HepG2 (cell line): ENCODE results near the gene PBX4. TPM values are rescaled to one million over a fixed set of nuclear protein-coding genes. Genes with fewer than 3 reads are reported as not detected.
A peak's percentile ranks its signal among the peaks of the same experiment; 100 is the strongest.

Source experiments
- AGO2 ChIP-seq: fragments of 200-400 bp; formaldehyde crosslinking; optimal IDR thresholded peaks from 2 replicates; pipeline ENCODE3; 2017; ENCODE audit warnings: mild to moderate bottlenecking, low read depth, low read length, moderate library complexity
- DR1 ChIP-seq: sonication (generic); formaldehyde crosslinking; IDR thresholded peaks from 2 replicates; pipeline ENCODE4 v1.8.0; 2021; ENCODE audit warnings: mild to moderate bottlenecking, missing genetic modification reagents, inconsistent platforms
- HMG20A ChIP-seq: IDR thresholded peaks from 2 replicates; pipeline ENCODE4 v1.6.1; 2016; ENCODE audit warnings: borderline replicate concordance
- KDM2A ChIP-seq: sonication (generic); formaldehyde crosslinking; IDR thresholded peaks from 2 replicates; pipeline ENCODE4 v1.4.0; 2020; ENCODE audit warnings: low read depth, missing genetic modification reagents, borderline replicate concordance
- ZNF30 ChIP-seq: sonication (generic); formaldehyde crosslinking; IDR thresholded peaks from 2 replicates; pipeline ENCODE4 v1.5.0; 2020; ENCODE audit warnings: mild to moderate bottlenecking, missing genetic modification reagents
- ZNF350 ChIP-seq: sonication (generic); formaldehyde crosslinking; IDR thresholded peaks from 2 replicates; pipeline ENCODE4 v1.4.0; 2020; ENCODE audit warnings: mild to moderate bottlenecking, low read depth, missing genetic modification reagents, borderline replicate concordance
- polyA plus RNA-seq, 8 experiments: library from polyadenylated mRNA; depleted of rRNA in 3 of 8; stranded (reverse) in 7 of 8; unstranded in 1 of 8; fragments of >200 nt; fragmentation: Illumina TruSeq in 4 of 8; extraction: Trizol in 4 of 8; gene quantifications; 2 replicates each; pipeline versions ENCODE4 v1.2.1 to v1.2.3, GENCODE V29; 2011 to 2016; ENCODE audit warnings: low read depth in 4 of 8, missing spikeins in 1 of 8, mixed read lengths in 1 of 8; ENCODE audit not compliant: insufficient read depth in 1 of 8
- total RNA-seq, 5 experiments: library from RNA; depleted of rRNA; stranded (reverse); fragments of >200 nt; fragmentation: Illumina TruSeq; extraction: Trizol; gene quantifications; 2 replicates each; pipeline ENCODE4 v1.2.3, GENCODE V29; 2016; ENCODE audit warnings: low read depth in 1 of 5
- TF ChIP-seq, protein P1 (sequence below): sonication (generic); formaldehyde crosslinking; IDR thresholded peaks from 2 replicates; pipeline ENCODE4 v1.5.1; 2020; ENCODE audit warnings: mild to moderate bottlenecking, missing genetic modification reagents, moderate library complexity
- TF ChIP-seq, protein P2 (sequence below): sonication (generic); formaldehyde crosslinking; IDR thresholded peaks from 2 replicates; pipeline ENCODE4 v1.5.0; 2020; ENCODE audit warnings: mild to moderate bottlenecking, missing genetic modification reagents, moderate library complexity

PBX4 gene
- total and polyA plus RNA-seq, 2 of the 13 experiments (the other 11 are each of a cell fraction or from before 2014, with no cell fraction given), result not detected

DNA sequence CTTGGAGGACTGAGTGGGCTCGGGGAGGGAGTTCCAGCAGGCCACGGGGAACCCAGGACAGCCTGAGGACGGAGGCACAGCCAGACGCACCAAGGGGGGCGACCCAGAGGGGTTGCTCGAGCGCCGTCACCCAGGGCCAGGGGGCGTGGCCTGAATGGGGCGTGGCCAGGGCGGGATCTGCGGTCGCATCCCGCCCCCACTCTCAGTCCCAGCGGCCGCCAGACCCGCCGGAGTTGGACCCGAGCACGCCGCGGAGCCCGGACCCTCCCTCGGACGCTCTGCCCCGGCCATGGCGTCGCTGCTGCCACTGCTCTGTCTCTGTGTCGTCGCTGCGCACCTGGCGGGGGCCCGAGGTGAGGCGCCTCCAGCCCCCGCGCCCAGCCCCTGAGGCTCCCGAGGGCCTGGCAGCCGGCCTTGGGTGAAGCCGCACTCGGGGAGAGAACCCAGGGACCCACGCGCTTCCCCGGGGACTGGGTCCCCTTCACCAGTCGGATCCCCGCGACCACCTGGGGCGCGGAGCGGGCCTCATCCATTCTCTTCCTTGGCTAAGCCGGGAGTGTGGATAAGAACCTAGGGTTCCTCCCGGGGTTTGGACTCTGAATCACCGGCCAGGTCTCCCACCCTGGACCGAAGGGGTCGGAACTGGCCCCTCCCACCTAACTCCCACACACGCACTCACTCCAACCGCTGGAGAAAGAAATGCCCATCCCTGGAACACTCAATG, 80.3 kb downstream of the PBX4 start, which contains the start of gene CILP2 (continued):
- TF ChIP-seq ZNF350 (CRISPR knock-in tag) (peak; percentile 25; the same call in 1 of the 2 replicates), AGO2 (peak; percentile 40), KDM2A (peak; percentile 60; the same call in 1 of the 2 replicates), ZNF30 (CRISPR knock-in tag) (no peak), DR1 (CRISPR knock-in tag) (no peak), HMG20A (CRISPR knock-in tag) (no peak)
- TF ChIP-seq, protein P1, sequence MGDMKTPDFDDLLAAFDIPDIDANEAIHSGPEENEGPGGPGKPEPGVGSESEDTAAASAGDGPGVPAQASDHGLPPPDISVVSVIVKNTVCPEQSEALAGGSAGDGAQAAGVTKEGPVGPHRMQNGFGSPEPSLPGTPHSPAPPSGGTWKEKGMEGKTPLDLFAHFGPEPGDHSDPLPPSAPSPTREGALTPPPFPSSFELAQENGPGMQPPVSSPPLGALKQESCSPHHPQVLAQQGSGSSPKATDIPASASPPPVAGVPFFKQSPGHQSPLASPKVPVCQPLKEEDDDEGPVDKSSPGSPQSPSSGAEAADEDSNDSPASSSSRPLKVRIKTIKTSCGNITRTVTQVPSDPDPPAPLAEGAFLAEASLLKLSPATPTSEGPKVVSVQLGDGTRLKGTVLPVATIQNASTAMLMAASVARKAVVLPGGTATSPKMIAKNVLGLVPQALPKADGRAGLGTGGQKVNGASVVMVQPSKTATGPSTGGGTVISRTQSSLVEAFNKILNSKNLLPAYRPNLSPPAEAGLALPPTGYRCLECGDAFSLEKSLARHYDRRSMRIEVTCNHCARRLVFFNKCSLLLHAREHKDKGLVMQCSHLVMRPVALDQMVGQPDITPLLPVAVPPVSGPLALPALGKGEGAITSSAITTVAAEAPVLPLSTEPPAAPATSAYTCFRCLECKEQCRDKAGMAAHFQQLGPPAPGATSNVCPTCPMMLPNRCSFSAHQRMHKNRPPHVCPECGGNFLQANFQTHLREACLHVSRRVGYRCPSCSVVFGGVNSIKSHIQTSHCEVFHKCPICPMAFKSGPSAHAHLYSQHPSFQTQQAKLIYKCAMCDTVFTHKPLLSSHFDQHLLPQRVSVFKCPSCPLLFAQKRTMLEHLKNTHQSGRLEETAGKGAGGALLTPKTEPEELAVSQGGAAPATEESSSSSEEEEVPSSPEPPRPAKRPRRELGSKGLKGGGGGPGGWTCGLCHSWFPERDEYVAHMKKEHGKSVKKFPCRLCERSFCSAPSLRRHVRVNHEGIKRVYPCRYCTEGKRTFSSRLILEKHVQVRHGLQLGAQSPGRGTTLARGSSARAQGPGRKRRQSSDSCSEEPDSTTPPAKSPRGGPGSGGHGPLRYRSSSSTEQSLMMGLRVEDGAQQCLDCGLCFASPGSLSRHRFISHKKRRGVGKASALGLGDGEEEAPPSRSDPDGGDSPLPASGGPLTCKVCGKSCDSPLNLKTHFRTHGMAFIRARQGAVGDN, result peak; percentile 22; the same call in 1 of the 2 replicates
- TF ChIP-seq, protein P2, sequence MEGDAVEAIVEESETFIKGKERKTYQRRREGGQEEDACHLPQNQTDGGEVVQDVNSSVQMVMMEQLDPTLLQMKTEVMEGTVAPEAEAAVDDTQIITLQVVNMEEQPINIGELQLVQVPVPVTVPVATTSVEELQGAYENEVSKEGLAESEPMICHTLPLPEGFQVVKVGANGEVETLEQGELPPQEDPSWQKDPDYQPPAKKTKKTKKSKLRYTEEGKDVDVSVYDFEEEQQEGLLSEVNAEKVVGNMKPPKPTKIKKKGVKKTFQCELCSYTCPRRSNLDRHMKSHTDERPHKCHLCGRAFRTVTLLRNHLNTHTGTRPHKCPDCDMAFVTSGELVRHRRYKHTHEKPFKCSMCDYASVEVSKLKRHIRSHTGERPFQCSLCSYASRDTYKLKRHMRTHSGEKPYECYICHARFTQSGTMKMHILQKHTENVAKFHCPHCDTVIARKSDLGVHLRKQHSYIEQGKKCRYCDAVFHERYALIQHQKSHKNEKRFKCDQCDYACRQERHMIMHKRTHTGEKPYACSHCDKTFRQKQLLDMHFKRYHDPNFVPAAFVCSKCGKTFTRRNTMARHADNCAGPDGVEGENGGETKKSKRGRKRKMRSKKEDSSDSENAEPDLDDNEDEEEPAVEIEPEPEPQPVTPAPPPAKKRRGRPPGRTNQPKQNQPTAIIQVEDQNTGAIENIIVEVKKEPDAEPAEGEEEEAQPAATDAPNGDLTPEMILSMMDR (CRISPR knock-in tag), result 0 out of 2 replicates have a peak, but pooled peaks have one; percentile 6
- TF ChIP-seq, all 625 proteins: peak for 11
